Ishikawa (cell line): ENCODE data around the gene KRT82.

Source experiments
- CEBPB ChIP-seq: IDR thresholded peaks from 2 replicates; pipeline ENCODE4 v1.6.1; 2012
- EGR1 ChIP-seq: IDR thresholded peaks from 2 replicates; pipeline ENCODE4 v1.6.1; 2012
- EP300 ChIP-seq: IDR thresholded peaks from 2 replicates; pipeline ENCODE4 v1.6.1; 2012; ENCODE audit warnings: borderline replicate concordance
- NFIC ChIP-seq: IDR thresholded peaks from 2 replicates; pipeline ENCODE4 v1.6.1; 2012
- RAD21 ChIP-seq: IDR thresholded peaks from 2 replicates; pipeline ENCODE4 v1.6.1; 2012; ENCODE audit warnings: low read depth
- TAF1 ChIP-seq: IDR thresholded peaks from 2 replicates; pipeline ENCODE4 v1.6.1; 2012; ENCODE audit warnings: low read depth, mild to moderate bottlenecking
- TCF12 ChIP-seq: IDR thresholded peaks from 2 replicates; pipeline ENCODE4 v1.6.1; 2012; ENCODE audit warnings: low read depth
- ZBTB7A ChIP-seq: IDR thresholded peaks from 2 replicates; pipeline ENCODE4 v1.6.1; 2012; ENCODE audit warnings: low read depth
- TF ChIP-seq, protein P1 (sequence below): IDR thresholded peaks from 2 replicates; pipeline ENCODE4 v1.6.1; 2012; ENCODE audit warnings: low read depth, mild to moderate bottlenecking
- TF ChIP-seq, protein P2 (sequence below): IDR thresholded peaks from 2 replicates; pipeline ENCODE4 v1.6.1; 2012

DNA sequence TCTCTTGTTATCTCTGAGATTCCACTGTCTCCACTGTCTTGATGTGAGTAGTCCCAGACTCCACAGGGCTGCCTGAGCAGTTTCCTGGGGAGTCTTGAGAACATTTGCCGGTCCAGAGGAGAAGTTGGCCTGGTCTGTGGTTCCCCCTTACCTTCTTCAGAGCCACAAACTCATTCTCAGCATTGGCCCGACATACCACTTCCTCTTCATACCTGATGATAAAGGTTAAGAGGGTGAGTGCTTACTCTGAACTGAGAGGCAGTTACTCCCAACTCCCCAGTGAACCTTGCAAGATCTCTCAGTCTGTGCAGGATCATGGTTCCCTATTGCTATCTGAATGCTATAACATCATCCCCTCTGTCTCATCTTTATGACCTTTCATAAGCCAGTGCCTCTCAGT, 23.3 kb downstream of the KRT82 start:
- TF ChIP-seq EP300 (no peak), RAD21 (no peak), CEBPB (no peak), NFIC (no peak), EGR1 (no peak), ZBTB7A (no peak), TCF12 (no peak), TAF1 (no peak)
- TF ChIP-seq, protein P1, sequence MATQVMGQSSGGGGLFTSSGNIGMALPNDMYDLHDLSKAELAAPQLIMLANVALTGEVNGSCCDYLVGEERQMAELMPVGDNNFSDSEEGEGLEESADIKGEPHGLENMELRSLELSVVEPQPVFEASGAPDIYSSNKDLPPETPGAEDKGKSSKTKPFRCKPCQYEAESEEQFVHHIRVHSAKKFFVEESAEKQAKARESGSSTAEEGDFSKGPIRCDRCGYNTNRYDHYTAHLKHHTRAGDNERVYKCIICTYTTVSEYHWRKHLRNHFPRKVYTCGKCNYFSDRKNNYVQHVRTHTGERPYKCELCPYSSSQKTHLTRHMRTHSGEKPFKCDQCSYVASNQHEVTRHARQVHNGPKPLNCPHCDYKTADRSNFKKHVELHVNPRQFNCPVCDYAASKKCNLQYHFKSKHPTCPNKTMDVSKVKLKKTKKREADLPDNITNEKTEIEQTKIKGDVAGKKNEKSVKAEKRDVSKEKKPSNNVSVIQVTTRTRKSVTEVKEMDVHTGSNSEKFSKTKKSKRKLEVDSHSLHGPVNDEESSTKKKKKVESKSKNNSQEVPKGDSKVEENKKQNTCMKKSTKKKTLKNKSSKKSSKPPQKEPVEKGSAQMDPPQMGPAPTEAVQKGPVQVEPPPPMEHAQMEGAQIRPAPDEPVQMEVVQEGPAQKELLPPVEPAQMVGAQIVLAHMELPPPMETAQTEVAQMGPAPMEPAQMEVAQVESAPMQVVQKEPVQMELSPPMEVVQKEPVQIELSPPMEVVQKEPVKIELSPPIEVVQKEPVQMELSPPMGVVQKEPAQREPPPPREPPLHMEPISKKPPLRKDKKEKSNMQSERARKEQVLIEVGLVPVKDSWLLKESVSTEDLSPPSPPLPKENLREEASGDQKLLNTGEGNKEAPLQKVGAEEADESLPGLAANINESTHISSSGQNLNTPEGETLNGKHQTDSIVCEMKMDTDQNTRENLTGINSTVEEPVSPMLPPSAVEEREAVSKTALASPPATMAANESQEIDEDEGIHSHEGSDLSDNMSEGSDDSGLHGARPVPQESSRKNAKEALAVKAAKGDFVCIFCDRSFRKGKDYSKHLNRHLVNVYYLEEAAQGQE, result no peak
- TF ChIP-seq, protein P2, sequence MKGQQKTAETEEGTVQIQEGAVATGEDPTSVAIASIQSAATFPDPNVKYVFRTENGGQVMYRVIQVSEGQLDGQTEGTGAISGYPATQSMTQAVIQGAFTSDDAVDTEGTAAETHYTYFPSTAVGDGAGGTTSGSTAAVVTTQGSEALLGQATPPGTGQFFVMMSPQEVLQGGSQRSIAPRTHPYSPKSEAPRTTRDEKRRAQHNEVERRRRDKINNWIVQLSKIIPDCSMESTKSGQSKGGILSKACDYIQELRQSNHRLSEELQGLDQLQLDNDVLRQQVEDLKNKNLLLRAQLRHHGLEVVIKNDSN, result no peak
